HK-2 (cell line): Measurements from ENCODE around the gene KRTAP4-6.
"Not testable (repeated sequence)": the region's sequence is repeated elsewhere in the genome, so short reads cannot be mapped to it uniquely, and the experiment has no call there.

Source experiments
- DNase-seq: peaks from one replicate; pipeline ENCODE4 v3.0.0-alpha.2; 2018; ENCODE audit not compliant: unreplicated experiment

The KRTAP4-6 gene

GRCh38 chr17:41147531-41148204 is 7.3 kb upstream of the KRTAP4-6 start:
- no peak for DNase-seq

- DNase-seq: no peak
These were observed 4.9 kb upstream of the KRTAP4-6 start for GRCh38 chr17:41145261-41145660.

DNA sequence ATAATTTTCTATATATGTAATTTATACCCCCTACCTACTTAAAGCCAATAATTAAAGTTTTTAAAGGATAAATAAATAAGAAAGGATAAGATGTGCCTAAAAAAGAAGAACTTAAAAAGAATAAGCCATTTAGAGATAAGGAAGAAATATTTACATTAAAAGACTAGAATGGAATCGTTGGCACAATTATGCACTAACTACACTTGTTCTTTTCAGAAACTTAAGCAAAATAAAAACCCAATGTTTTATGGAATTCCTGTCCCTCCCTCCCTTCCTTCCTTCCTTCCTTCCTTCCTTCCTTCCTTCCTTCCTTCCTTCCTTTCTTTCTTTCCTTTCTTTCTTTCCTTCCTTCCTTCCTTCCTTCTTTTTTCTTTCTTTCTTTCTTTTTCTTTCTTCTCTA is 4.5 kb upstream of the KRTAP4-6 start:
- no peak for DNase-seq

GRCh38 chr17:41141361-41141760 is 1.0 kb upstream of the KRTAP4-6 start:
- DNase-seq: no peak

DNA sequence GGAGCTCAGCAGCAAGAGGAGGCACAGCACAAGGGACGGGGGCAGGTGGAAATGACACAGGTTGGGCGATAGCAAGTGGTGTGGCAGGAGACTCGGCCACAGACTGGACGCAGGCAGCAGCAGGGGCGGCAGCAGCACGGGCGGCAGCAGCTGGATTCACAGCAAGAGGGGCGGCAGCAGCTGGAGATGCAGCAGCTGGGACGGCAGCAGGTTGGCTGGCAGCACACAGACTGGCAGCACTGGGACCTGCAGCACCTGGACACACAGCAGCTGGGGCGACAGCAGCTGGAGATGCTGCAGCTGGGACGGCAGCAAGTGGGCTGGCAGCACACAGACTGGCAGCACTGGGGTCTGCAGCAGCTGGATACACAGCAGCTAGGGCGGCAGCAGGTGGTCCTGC is 479 bp downstream of the KRTAP4-6 start:
- not testable (repeated sequence) for DNase-seq

DNA sequence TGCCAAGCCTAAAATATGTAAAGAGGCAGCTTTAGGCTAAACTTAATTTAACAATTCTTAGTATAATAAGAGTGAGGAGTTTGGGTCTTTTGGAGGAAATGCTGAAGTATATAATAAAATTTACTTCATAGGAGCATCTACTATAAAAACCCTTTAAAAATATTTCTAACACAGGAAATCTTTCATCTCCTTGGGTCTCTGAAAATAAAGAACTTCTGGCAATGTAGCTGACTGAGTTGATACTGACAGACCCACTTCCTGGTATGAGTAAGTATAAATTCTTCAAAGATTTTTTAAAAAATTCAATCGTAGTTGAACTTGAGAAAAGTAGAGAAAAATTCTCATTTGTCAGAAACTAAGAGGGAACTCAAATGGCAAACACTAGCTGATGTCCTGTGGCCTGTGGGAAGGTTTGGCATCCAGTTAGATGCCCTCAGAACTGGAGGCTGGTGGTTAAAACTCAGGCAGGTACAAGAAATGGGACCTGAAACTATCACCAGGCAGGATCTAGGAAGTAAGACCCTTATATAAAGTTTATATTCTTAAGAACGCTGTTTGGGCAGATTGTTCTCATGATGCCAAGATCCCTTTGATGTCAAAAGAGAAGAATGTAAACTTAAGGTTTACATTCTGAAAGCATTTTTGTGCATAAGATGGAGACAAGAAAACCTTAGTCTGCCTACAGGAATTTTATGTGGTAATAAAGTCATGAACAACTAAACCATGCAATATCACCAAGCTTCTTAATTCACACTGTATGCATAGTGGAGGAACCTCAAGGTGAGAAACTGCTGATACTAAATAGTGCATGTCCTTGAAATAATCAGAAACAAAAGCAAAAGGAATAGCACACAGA is 6.2 kb downstream of the KRTAP4-6 start:
- DNase-seq: no peak

DNA sequence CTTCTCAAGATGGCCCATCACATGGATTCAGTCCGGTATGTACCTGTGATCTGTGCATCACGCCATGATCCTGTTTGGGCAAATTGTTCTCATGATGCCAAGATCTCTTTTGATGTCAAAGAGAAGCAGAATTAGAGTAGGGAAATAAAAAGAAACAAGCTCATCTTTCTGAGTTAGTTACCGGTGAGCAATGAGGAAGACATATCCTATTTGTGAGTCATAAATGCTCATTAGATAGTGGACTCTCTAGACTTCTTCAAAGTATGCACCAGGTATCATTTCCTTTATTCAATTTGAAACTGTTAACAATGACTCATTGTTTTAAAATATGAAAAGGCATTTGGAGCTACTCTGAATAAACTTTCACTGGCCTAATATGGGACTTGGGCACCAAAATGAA is 8.4 kb downstream of the KRTAP4-6 start:
- no peak for DNase-seq

GRCh38 chr17:41127371-41127770 is 13.0 kb downstream of the KRTAP4-6 start:
- DNase-seq: no peak

DNA sequence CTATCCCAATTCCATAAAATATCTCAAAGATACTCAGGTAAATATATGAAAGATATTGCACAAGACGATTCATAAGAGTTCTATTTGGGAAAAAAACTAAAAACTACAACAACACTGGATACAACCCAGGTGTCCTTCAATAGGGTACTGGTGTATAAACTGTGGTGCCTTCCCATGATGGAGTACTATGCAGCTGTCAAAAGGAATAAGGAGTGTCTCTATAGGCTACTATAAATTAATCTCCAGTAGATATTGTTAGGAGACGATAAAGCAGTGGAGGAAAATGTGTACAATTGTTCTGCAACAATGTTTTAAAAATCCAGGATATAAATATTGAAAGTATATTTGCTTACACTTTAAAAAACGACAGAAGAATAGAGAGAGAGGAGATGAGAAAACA is 13.9 kb downstream of the KRTAP4-6 start:
- DNase-seq: no peak

GRCh38 chr17:41125064-41125463 is 15.3 kb downstream of the KRTAP4-6 start:
- DNase-seq: no peak

- not testable (repeated sequence) for DNase-seq
These were observed 16.4 kb downstream of the KRTAP4-6 start, which contains the start of gene KRTAP4-12 for GRCh38 chr17:41123991-41124371. Gene KRTAP4-12 (minus strand): TSS chr17:41124182. CDS start chr17:41124122, 60 bp downstream.

DNA sequence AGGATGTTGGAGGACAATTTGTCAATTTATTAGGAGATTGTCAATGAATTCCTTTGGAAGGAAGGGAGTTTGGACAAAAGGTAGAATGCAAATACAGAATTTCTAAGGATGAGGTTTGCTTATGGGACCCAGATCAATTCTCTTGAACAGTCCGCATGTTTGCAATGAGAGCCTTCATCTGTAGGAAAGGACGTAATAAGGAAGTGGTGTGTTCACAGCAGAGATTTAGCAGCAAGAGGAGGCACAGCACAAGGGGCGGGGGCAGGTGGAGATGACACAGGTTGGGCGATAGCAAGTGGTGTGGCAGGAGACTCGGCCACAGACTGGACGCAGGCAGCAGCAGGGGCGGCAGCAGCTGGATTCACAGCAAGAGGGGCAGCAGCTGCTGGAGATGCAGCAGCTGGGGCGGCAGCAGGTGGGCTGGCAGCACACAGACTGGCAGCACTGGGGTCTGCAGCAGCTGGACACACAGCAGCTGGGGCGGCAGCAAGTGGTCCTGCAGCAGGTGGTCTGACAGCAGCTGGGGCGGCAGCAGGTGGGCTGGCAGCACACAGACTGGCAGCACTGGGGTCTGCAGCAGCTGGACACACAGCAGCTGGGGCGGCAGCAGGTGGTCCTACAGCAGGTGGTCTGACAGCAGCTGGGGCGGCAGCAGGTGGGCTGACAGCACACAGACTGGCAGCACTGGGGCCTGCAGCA is 16.9 kb downstream of the KRTAP4-6 start:
- DNase-seq: not testable (repeated sequence)

DNA sequence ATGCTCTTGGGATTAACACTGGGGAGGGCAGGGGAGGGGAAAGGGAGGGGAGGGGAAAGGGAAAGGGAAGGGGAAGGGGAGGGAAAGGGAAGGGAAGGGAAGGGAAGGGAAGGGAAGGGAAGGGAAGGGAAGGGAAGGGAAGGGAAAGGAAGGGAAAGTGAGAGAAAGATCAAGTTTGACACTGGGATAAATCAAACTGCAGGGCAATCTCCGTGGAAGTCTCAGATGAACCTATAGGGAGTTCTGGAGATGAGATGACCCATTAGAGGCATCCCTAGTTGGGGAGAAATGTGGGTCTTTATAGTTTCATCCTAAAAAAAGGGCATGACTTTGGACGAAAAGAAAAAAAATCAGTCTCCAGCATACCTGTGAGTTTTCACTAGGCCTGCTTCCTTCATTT is 18.6 kb downstream of the KRTAP4-6 start:
- DNase-seq: no peak

DNA sequence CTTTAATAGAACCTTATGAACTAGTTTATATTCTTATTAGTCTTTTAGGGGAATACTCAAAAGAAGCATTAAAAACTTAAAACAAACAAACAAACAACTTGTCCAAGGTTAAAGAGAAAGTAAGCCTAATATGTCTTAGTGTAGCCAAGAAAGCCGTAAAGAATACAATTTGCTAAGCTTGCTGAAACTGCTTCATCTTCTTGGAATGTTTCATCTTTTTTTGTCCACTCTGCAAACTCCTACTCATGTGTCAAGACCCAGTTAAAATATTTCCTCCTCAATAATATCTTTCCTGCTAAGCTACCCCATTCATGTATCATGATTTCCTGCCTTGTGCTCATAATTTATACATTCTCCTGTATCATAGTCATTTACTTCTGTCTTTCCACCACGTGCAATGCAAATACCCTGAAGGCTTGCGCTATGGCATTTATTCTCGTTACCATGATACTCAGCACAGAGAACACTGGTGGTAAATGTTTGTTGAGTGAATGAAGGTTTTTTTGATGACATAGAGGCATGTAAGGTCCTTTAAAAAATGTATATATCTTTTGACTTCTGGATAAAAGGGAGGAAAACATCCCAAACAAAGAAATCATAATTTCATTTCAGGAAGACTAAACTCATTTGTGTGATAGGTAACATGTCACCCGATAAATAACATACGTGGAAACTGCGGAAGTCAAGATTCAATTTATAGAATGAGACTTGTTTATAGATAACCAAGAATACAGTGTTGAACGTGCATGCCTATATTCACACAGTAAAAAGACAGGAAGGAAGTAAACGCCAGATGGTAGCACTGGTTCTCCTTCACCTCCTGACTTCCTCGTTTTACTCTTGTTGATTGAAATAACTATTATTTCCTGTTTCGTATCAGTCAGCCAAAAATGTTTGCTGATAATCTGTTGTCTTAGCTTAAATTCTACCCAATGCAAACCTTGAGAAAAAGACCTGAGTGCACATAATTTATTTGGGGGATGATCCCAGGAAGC is 20.4 kb downstream of the KRTAP4-6 start:
- DNase-seq: not testable (repeated sequence)

GRCh38 chr17:41118721-41119120 is 21.6 kb downstream of the KRTAP4-6 start:
- DNase-seq: no peak

- DNase-seq: not testable (repeated sequence)
These were observed 22.4 kb downstream of the KRTAP4-6 start, which contains the start of gene KRTAP4-11 for GRCh38 chr17:41117846-41118386. Gene KRTAP4-11 (minus strand): TSS chr17:41118373. CDS start chr17:41118315, 58 bp downstream.

DNA sequence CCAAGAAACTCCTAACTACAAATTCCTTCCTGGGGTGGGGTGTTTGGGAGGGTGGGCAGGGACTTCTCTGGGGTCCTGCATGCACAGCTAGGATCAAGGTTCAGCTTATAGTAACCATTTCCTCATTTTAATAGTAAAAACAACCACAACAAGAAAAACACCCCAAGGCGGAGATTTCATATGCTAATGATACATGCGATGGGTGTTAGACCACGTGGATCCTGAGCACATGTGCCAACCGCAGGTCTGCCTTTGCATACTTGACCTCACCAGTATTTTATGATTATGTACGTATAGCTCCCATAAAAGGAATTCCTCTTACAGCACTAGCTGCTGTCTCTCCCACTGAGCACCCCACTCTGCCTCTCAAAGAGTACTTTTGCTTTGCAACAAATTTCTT is 24.0 kb downstream of the KRTAP4-6 start:
- no peak for DNase-seq

GRCh38 chr17:41111151-41111885 is 29.0 kb downstream of the KRTAP4-6 start:
- DNase-seq: no peak

DNA sequence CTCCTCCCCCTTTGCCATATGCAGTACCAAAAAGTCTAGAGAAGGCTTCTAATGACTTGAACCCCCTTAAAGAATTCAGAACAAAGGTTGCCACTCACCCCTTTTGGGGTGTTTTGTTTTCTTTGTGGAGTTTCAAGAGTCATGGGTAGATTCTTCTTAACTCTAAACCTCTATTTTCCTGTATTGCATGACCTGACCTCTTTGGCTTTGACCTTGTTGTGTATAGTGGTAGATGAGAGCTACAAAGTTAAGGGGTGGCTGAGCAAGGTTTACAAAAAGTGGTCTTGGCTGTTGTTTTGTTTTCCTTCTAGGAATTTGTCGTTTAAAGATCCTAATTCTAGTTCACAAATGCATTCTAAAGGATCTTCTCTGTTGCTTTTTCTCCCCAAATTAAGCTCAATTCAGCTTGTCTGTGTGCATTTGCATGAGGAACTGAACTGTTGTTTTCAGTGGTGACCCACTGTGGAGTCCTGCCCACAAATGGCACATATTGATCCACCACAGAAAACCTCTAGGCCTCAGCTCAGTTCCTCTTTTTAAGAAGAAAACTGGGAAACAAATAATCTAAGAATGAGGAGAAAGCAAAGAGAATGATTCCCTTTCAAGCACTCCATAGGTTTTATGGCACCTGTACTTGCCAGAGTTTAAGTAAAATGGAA is 31.5 kb downstream of the KRTAP4-6 start:
- not testable (repeated sequence) for DNase-seq
